GM23338 (cell line): ENCODE results near the gene CPXM1. TPM values are rescaled to one million over a fixed set of nuclear protein-coding genes. Genes with fewer than 3 reads are reported as not detected.

ENCODE experiments used
- ATAC-seq: fragments of 200-7000 bp; cut with Tn5 transposase; 3 replicates; pipeline ENCODE4 v1.9.1; 2020
- DNase-seq: peaks from one replicate; pipeline ENCODE4 v3.0.0-alpha.2; 2015; ENCODE audit warnings: low spot score
- H2AFZ ChIP-seq: fragments of 200-600 bp; sonication (generic); 2 replicates; pipeline ENCODE4 v1.8.0; 2016; ENCODE audit warnings: antibody characterized with exemption, mild to moderate bottlenecking, moderate library complexity
- H3F3A ChIP-seq: fragments of 200-600 bp; sonication (generic); replicated peaks from 2 replicates; pipeline ENCODE4 v1.8.0; 2017; ENCODE audit warnings: antibody characterized with exemption, mixed run types, low read depth
- H3K27ac ChIP-seq: fragments of 200-600 bp; sonication (generic); 2 replicates; pipeline ENCODE4 v1.6.1; 2016; ENCODE audit warnings: low read depth
- H3K27me3 ChIP-seq: fragments of 200-600 bp; sonication (generic); 2 replicates; pipeline ENCODE4 v1.8.0; 2016; ENCODE audit warnings: mild to moderate bottlenecking, mixed run types, moderate library complexity; ENCODE audit not compliant: insufficient read depth
- H3K36me3 ChIP-seq: fragments of 200-600 bp; sonication (generic); 2 replicates; pipeline ENCODE4 v1.8.0; 2016; ENCODE audit warnings: mild to moderate bottlenecking; ENCODE audit not compliant: insufficient read depth
- H3K4me1 ChIP-seq: fragments of 200-600 bp; sonication (generic); 2 replicates; pipeline ENCODE4 v1.8.0; 2016; ENCODE audit warnings: mild to moderate bottlenecking, moderate library complexity; ENCODE audit not compliant: insufficient read depth
- H3K4me2 ChIP-seq: fragments of 200-600 bp; sonication (generic); 2 replicates; pipeline ENCODE4 v1.7.1; 2017; ENCODE audit warnings: mixed run types
- H3K4me3 ChIP-seq: fragments of 200-600 bp; sonication (generic); 2 replicates; pipeline ENCODE4 v1.6.1; 2016; ENCODE audit warnings: mixed run types
- H3K79me2 ChIP-seq: fragments of 200-600 bp; sonication (generic); replicated peaks from 2 replicates; pipeline ENCODE4 v1.8.0; 2017; ENCODE audit warnings: mild to moderate bottlenecking; ENCODE audit not compliant: insufficient read depth
- H3K9me2 ChIP-seq: fragments of 200-600 bp; sonication (generic); 2 replicates; pipeline ENCODE4 v1.8.0; 2017; ENCODE audit not compliant: insufficient read depth
- H4K20me1 ChIP-seq: fragments of 200-600 bp; sonication (generic); replicated peaks from 2 replicates; pipeline ENCODE4 v1.8.0; 2017; ENCODE audit warnings: mild to moderate bottlenecking; ENCODE audit not compliant: insufficient read depth
- H3K27ac Mint-ChIP-seq: 2 replicates; pipeline ENCODE4 v1.8.0; 2020; ENCODE audit warnings: inconsistent platforms, mild to moderate bottlenecking, moderate library complexity, mixed read lengths
- H3K27me3 Mint-ChIP-seq: 3 replicates; pipeline ENCODE4 v1.8.0; 2022; ENCODE audit warnings: low read depth, mild to moderate bottlenecking, moderate library complexity, mixed read lengths, inconsistent platforms; ENCODE audit not compliant: insufficient read depth, poor library complexity
- H3K36me3 Mint-ChIP-seq: 3 replicates; pipeline ENCODE4 v1.8.0; 2021; ENCODE audit warnings: low read depth, mild to moderate bottlenecking, inconsistent platforms, moderate library complexity, mixed read lengths
- H3K4me1 Mint-ChIP-seq: 3 replicates; pipeline ENCODE4 v1.8.0; 2020; ENCODE audit warnings: mild to moderate bottlenecking, inconsistent platforms, mixed read lengths
- H3K4me3 Mint-ChIP-seq: 3 replicates; pipeline ENCODE4 v1.8.0; 2021; ENCODE audit warnings: moderate library complexity, mild to moderate bottlenecking, inconsistent platforms, mixed read lengths
- H3K9me3 Mint-ChIP-seq: 3 replicates; pipeline ENCODE4 v1.8.0; 2020; ENCODE audit warnings: moderate library complexity, mild to moderate bottlenecking, inconsistent platforms, mixed read lengths
- CREB1 ChIP-seq: fragments of 250-450 bp; sonication (Bioruptor Pico); IDR thresholded peaks from 2 replicates; pipeline ENCODE4 v1.5.0; 2020; ENCODE audit warnings: low read depth, mild to moderate bottlenecking, moderate library complexity
- EZH2 ChIP-seq: fragments of 200-600 bp; sonication (generic); IDR thresholded peaks from one replicate; pipeline ENCODE4 v1.8.0; 2017; ENCODE audit warnings: antibody characterized with exemption, mild to moderate bottlenecking, low read depth; ENCODE audit not compliant: unreplicated experiment
- EZH2phosphoT487 ChIP-seq: fragments of 200-600 bp; sonication (generic); IDR thresholded peaks from one replicate; pipeline ENCODE4 v1.8.1; 2018; ENCODE audit warnings: antibody characterized with exemption; ENCODE audit not compliant: unreplicated experiment
- JUNB ChIP-seq: IDR thresholded peaks from one replicate; pipeline ENCODE4 v1.6.1; 2016; ENCODE audit warnings: antibody characterized with exemption; ENCODE audit not compliant: unreplicated experiment
- NANOG ChIP-seq: IDR thresholded peaks from 2 replicates; pipeline ENCODE4 v1.6.1; 2016; ENCODE audit warnings: antibody characterized with exemption, borderline replicate concordance
- POLR2AphosphoS5 ChIP-seq: IDR thresholded peaks from 2 replicates; pipeline ENCODE4 v1.6.1; 2016; ENCODE audit warnings: antibody characterized with exemption, low read depth
- STAT1 ChIP-seq: IDR thresholded peaks from one replicate; pipeline ENCODE4 v1.6.1; 2016; ENCODE audit warnings: antibody characterized with exemption; ENCODE audit not compliant: unreplicated experiment
- ZNF114 ChIP-seq: fragments of 250-450 bp; sonication (Bioruptor Pico); IDR thresholded peaks from 2 replicates; pipeline ENCODE4 v1.5.0; 2020; ENCODE audit warnings: mild to moderate bottlenecking, moderate library complexity
- ZNF331 ChIP-seq: fragments of 250-450 bp; sonication (Bioruptor Pico); IDR thresholded peaks from 2 replicates; pipeline ENCODE4 v1.5.0; 2020; ENCODE audit warnings: low read depth, mild to moderate bottlenecking, moderate library complexity
- polyA plus RNA-seq: library from polyadenylated mRNA; unstranded; fragments of >200 nt; fragmentation: Nextera tagmentation; extraction: Ambion mirVana; gene quantifications from 2 replicates; pipeline ENCODE4 v1.2.1, GENCODE V29; 2016
- total RNA-seq: library from RNA; depleted of rRNA; stranded (reverse); fragments of >200 nt; shearing (Covaris generic); gene quantifications from 2 replicates; pipeline ENCODE4 v1.2.3, GENCODE V29; 2014
- TF ChIP-seq, protein P1 (sequence below): IDR thresholded peaks from one replicate; pipeline ENCODE4 v1.6.1; 2018; ENCODE audit warnings: antibody characterized with exemption; ENCODE audit not compliant: unreplicated experiment
- TF ChIP-seq, protein P2 (sequence below), 2 experiments: fragments of 200-600 bp in 1 of 2; sonication (generic) in 1 of 2; conservative IDR thresholded peaks; 2 replicates each; pipeline versions ENCODE4 v1.5.1 to v1.6.1; 2016 to 2017; ENCODE audit warnings: antibody characterized with exemption in 2 of 2, low read depth in 2 of 2, mild to moderate bottlenecking in 2 of 2, moderate library complexity in 1 of 2
- TF ChIP-seq, protein P3 (sequence below): IDR thresholded peaks from 2 replicates; pipeline ENCODE4 v1.6.1; 2016; ENCODE audit warnings: antibody characterized with exemption
- TF ChIP-seq, protein P4 (sequence below): fragments of 250-450 bp; sonication (Bioruptor Pico); IDR thresholded peaks from 2 replicates; pipeline ENCODE4 v1.5.0; 2020; ENCODE audit warnings: mild to moderate bottlenecking, moderate library complexity

The CPXM1 gene
- total and polyA plus RNA-seq, 2 experiments from 2014 or later = 17.0 to 29.3 TPM

DNA sequence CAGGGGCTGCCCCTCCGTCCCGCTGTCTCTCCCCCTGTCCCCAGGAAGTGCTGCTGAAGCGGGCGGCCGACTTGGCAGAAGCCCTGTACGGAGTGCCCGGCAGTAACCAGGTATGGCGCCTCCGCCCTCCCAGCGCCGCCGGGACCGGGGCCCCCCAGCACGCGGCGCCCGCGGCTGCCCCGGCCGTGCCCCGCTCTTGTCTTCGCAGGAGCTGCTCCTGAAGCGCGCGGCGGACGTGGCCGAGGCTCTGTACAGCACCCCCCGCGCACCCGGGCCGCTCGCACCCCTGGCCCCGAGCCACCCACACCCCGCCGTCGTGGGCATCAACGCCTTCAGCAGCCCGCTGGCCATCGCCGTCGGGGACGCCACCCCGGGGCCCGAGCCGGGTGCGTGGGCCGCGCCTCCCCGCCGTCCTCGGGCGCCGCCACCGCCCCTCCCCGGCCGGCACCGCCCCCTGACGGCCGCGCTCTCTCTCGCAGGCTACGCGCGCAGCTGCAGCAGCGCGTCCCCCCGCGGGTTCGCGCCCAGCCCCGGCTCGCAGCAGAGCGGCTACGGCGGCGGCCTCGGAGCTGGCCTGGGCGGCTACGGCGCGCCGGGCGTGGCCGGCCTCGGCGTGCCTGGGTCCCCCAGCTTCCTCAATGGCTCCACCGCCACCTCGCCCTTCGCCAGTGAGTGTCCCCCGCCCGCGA lies 48.4 kb downstream of the CPXM1 start:
- H3K36me3 ChIP-seq = no peaks in the 10 kb centered on the region
- peaks cover 83% of the 10 kb centered on the region for H3K27me3 ChIP-seq
- H3K4me1 ChIP-seq = peaks cover 29% of the 10 kb centered on the region
- H3K9me3 Mint-ChIP-seq = no peaks in the 10 kb centered on the region
- no peak for DNase-seq
- H3F3A ChIP-seq = no peaks in the 10 kb centered on the region; the same call in 1 of the 2 replicates
- peak overlapping the region; percentile 84 for H3K4me2 ChIP-seq
- H3K79me2 ChIP-seq = no peaks in the 10 kb centered on the region
- no peaks in the 10 kb centered on the region; the same call in 2 of the 3 replicates for H3K36me3 Mint-ChIP-seq
- H2AFZ ChIP-seq = no peak overlapping the region
- H3K9me2 ChIP-seq = no peaks in the 10 kb centered on the region
- ATAC-seq = no peak; the same call in 2 of the 3 replicates
- H3K4me3 Mint-ChIP-seq = no peak overlapping the region
- peaks cover 4% of the 10 kb centered on the region; the same call in 1 of the 2 replicates for H4K20me1 ChIP-seq
- H3K4me1 Mint-ChIP-seq = peaks cover 35% of the 10 kb centered on the region
- H3K27ac Mint-ChIP-seq = no peak overlapping the region
- TF ChIP-seq, protein P1, sequence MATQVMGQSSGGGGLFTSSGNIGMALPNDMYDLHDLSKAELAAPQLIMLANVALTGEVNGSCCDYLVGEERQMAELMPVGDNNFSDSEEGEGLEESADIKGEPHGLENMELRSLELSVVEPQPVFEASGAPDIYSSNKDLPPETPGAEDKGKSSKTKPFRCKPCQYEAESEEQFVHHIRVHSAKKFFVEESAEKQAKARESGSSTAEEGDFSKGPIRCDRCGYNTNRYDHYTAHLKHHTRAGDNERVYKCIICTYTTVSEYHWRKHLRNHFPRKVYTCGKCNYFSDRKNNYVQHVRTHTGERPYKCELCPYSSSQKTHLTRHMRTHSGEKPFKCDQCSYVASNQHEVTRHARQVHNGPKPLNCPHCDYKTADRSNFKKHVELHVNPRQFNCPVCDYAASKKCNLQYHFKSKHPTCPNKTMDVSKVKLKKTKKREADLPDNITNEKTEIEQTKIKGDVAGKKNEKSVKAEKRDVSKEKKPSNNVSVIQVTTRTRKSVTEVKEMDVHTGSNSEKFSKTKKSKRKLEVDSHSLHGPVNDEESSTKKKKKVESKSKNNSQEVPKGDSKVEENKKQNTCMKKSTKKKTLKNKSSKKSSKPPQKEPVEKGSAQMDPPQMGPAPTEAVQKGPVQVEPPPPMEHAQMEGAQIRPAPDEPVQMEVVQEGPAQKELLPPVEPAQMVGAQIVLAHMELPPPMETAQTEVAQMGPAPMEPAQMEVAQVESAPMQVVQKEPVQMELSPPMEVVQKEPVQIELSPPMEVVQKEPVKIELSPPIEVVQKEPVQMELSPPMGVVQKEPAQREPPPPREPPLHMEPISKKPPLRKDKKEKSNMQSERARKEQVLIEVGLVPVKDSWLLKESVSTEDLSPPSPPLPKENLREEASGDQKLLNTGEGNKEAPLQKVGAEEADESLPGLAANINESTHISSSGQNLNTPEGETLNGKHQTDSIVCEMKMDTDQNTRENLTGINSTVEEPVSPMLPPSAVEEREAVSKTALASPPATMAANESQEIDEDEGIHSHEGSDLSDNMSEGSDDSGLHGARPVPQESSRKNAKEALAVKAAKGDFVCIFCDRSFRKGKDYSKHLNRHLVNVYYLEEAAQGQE = no peak
- TF ChIP-seq NANOG (no peak), EZH2phosphoT487 (no peak), EZH2 (peak; percentile 17), STAT1 (no peak), POLR2AphosphoS5 (no peak), JUNB (no peak), ZNF331 (CRISPR knock-in tag) (no peak), CREB1 (CRISPR knock-in tag) (no peak), ZNF114 (CRISPR knock-in tag) (no peak)
- TF ChIP-seq, protein P2, sequence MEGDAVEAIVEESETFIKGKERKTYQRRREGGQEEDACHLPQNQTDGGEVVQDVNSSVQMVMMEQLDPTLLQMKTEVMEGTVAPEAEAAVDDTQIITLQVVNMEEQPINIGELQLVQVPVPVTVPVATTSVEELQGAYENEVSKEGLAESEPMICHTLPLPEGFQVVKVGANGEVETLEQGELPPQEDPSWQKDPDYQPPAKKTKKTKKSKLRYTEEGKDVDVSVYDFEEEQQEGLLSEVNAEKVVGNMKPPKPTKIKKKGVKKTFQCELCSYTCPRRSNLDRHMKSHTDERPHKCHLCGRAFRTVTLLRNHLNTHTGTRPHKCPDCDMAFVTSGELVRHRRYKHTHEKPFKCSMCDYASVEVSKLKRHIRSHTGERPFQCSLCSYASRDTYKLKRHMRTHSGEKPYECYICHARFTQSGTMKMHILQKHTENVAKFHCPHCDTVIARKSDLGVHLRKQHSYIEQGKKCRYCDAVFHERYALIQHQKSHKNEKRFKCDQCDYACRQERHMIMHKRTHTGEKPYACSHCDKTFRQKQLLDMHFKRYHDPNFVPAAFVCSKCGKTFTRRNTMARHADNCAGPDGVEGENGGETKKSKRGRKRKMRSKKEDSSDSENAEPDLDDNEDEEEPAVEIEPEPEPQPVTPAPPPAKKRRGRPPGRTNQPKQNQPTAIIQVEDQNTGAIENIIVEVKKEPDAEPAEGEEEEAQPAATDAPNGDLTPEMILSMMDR (conservative IDR thresholded peaks at IDR 0.05; ENCODE audit: low read depth in 2 of 2) = peak in 1 of 2 experiments; percentile 37; a peak in 2 of 4 replicates
- TF ChIP-seq, protein P3, sequence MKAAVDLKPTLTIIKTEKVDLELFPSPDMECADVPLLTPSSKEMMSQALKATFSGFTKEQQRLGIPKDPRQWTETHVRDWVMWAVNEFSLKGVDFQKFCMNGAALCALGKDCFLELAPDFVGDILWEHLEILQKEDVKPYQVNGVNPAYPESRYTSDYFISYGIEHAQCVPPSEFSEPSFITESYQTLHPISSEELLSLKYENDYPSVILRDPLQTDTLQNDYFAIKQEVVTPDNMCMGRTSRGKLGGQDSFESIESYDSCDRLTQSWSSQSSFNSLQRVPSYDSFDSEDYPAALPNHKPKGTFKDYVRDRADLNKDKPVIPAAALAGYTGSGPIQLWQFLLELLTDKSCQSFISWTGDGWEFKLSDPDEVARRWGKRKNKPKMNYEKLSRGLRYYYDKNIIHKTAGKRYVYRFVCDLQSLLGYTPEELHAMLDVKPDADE = no peak
- TF ChIP-seq, protein P4, sequence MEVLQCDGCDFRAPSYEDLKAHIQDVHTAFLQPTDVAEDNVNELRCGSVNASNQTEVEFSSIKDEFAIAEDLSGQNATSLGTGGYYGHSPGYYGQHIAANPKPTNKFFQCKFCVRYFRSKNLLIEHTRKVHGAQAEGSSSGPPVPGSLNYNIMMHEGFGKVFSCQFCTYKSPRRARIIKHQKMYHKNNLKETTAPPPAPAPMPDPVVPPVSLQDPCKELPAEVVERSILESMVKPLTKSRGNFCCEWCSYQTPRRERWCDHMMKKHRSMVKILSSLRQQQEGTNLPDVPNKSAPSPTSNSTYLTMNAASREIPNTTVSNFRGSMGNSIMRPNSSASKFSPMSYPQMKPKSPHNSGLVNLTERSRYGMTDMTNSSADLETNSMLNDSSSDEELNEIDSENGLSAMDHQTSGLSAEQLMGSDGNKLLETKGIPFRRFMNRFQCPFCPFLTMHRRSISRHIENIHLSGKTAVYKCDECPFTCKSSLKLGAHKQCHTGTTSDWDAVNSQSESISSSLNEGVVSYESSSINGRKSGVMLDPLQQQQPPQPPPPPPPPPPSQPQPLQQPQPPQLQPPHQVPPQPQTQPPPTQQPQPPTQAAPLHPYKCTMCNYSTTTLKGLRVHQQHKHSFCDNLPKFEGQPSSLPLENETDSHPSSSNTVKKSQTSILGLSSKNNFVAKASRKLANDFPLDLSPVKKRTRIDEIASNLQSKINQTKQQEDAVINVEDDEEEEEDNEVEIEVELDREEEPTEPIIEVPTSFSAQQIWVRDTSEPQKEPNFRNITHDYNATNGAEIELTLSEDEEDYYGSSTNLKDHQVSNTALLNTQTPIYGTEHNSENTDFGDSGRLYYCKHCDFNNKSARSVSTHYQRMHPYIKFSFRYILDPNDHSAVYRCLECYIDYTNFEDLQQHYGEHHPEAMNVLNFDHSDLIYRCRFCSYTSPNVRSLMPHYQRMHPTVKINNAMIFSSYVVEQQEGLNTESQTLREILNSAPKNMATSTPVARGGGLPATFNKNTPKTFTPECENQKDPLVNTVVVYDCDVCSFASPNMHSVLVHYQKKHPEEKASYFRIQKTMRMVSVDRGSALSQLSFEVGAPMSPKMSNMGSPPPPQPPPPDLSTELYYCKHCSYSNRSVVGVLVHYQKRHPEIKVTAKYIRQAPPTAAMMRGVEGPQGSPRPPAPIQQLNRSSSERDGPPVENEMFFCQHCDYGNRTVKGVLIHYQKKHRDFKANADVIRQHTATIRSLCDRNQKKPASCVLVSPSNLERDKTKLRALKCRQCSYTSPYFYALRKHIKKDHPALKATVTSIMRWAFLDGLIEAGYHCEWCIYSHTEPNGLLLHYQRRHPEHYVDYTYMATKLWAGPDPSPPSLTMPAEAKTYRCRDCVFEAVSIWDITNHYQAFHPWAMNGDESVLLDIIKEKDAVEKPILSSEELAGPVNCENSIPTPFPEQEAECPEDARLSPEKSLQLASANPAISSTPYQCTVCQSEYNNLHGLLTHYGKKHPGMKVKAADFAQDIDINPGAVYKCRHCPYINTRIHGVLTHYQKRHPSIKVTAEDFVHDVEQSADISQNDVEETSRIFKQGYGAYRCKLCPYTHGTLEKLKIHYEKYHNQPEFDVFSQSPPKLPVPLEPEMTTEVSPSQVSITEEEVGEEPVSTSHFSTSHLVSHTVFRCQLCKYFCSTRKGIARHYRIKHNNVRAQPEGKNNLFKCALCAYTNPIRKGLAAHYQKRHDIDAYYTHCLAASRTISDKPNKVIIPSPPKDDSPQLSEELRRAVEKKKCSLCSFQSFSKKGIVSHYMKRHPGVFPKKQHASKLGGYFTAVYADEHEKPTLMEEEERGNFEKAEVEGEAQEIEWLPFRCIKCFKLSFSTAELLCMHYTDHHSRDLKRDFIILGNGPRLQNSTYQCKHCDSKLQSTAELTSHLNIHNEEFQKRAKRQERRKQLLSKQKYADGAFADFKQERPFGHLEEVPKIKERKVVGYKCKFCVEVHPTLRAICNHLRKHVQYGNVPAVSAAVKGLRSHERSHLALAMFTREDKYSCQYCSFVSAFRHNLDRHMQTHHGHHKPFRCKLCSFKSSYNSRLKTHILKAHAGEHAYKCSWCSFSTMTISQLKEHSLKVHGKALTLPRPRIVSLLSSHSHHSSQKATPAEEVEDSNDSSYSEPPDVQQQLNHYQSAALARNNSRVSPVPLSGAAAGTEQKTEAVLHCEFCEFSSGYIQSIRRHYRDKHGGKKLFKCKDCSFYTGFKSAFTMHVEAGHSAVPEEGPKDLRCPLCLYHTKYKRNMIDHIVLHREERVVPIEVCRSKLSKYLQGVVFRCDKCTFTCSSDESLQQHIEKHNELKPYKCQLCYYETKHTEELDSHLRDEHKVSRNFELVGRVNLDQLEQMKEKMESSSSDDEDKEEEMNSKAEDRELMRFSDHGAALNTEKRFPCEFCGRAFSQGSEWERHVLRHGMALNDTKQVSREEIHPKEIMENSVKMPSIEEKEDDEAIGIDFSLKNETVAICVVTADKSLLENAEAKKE (CRISPR knock-in tag) = no peak
- no peak overlapping the region for H3K27ac ChIP-seq
- peak overlapping the region; percentile 62 for H3K4me3 ChIP-seq
- peaks cover 68% of the 10 kb centered on the region for H3K27me3 Mint-ChIP-seq
